DND-41 (cell line): ENCODE results near the gene KRT28.
A peak's percentile ranks its signal among the peaks of the same experiment; 100 is the strongest.

Experiments
- ATAC-seq: fragments of 200-7000 bp; cut with Tn5 transposase; 3 replicates; pipeline ENCODE4 v1.9.1; 2021; ENCODE audit warnings: low read depth; ENCODE audit not compliant: insufficient read depth
- DNase-seq: peaks from one replicate; pipeline ENCODE4 v3.0.0-alpha.2; 2020
- H2AFZ ChIP-seq: 2 replicates; pipeline ENCODE4 v1.6.0; 2012; ENCODE audit warnings: low read depth, low read length
- H3K27ac ChIP-seq: 2 replicates; pipeline ENCODE4 v1.5.1; 2012; ENCODE audit warnings: low read length, inconsistent platforms
- H3K27me3 ChIP-seq: fragments of 200-600 bp; sonication (generic); 2 replicates; pipeline ENCODE4 v1.6.0; 2012; ENCODE audit warnings: low read length, mild to moderate bottlenecking, inconsistent platforms; ENCODE audit not compliant: insufficient read depth, poor library complexity
- H3K36me3 ChIP-seq: 2 replicates; pipeline ENCODE4 v1.5.1; 2012; ENCODE audit warnings: low read length, inconsistent platforms; ENCODE audit not compliant: insufficient read depth
- H3K4me1 ChIP-seq: 2 replicates; pipeline ENCODE4 v1.5.1; 2012; ENCODE audit warnings: mild to moderate bottlenecking, low read length; ENCODE audit not compliant: insufficient read depth
- H3K4me2 ChIP-seq: 2 replicates; pipeline ENCODE4 v1.6.0; 2012; ENCODE audit warnings: mild to moderate bottlenecking, moderate library complexity, low read length, inconsistent platforms; ENCODE audit not compliant: insufficient read depth
- H3K4me3 ChIP-seq, 2 experiments: fragments of 200-600 bp in 1 of 2; shearing (Covaris generic) in 1 of 2; 2 replicates each; pipeline ENCODE4 v1.5.1; 2012 to 2016; ENCODE audit warnings: inconsistent platforms in 2 of 2, low read length in 2 of 2, mild to moderate bottlenecking in 2 of 2, low read depth in 1 of 2, moderate library complexity in 1 of 2
- H3K79me2 ChIP-seq: 2 replicates; pipeline ENCODE4 v1.6.0; 2012; ENCODE audit warnings: low read length, inconsistent platforms; ENCODE audit not compliant: insufficient read depth
- H3K9ac ChIP-seq: 2 replicates; pipeline ENCODE4 v1.6.0; 2012; ENCODE audit warnings: low read depth, mild to moderate bottlenecking, inconsistent platforms, low read length, moderate library complexity
- H3K9me3 ChIP-seq: 2 replicates; pipeline ENCODE4 v1.5.1; 2012; ENCODE audit warnings: low read length, moderate library complexity, mild to moderate bottlenecking, inconsistent platforms; ENCODE audit not compliant: insufficient read depth, severe bottlenecking
- H4K20me1 ChIP-seq: 2 replicates; pipeline ENCODE4 v1.6.0; 2012; ENCODE audit warnings: low read length; ENCODE audit not compliant: insufficient read depth
- CTCF ChIP-seq: IDR thresholded peaks from 2 replicates; pipeline ENCODE4 v1.5.1; 2012; ENCODE audit warnings: borderline replicate concordance, low read length, moderate library complexity, mild to moderate bottlenecking; ENCODE audit not compliant: poor library complexity, severe bottlenecking; ENCODE audit errors: extremely low read depth
- EZH2 ChIP-seq: IDR thresholded peaks from 3 replicates; pipeline ENCODE4 v1.6.1; 2012; ENCODE audit warnings: borderline replicate concordance, low read depth, mild to moderate bottlenecking, moderate library complexity, low read length, inconsistent platforms; ENCODE audit not compliant: severe bottlenecking

Gene KRT28

GRCh38 chr17:40803617-40804082 is 3.9 kb upstream of the KRT28 start:
- Histone ChIP-seq H4K20me1 (no peaks in the 10 kb centered on the region), H3K4me1 (no peaks in the 10 kb centered on the region; the same call in 1 of the 2 replicates), H3K79me2 (no peaks in the 10 kb centered on the region), H3K27ac (no peak overlapping the region), H3K4me3 (no peak overlapping the region), H2AFZ (no peak overlapping the region), H3K27me3 (peaks cover 34% of the 10 kb centered on the region), H3K9me3 (no peaks in the 10 kb centered on the region), H3K36me3 (no peaks in the 10 kb centered on the region), H3K4me2 (no peak overlapping the region), H3K9ac (no peak overlapping the region)
- peak; percentile 76 for DNase-seq
- ATAC-seq, result peak; percentile 96
- TF ChIP-seq CTCF (peak; percentile 94), EZH2 (no peak)

DNA sequence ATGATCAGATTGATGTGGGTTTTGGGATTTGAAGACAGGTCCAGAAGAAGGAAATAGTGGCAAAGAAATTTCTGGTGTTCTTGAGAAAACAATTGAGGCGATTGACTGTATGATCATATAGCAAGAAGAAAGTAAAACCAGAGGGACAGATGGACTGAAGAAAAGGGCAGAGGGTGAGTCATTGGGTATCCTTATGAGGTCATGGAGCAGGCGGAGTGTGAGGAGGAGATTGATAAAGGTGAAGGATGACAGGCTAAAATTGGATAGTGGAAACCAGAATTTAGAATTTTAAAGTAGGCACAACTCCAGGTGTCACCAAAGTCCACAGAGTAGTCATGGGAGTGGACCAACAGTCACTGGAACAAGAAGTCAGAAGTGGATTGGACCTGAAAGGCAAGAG is 1.4 kb upstream of the KRT28 start:
- Histone ChIP-seq H3K9ac (no peak overlapping the region), H3K27me3 (peaks cover 37% of the 10 kb centered on the region), H3K4me1 (no peaks in the 10 kb centered on the region; the same call in 1 of the 2 replicates), H3K9me3 (no peaks in the 10 kb centered on the region), H3K4me3 (no peak overlapping the region), H3K27ac (no peak overlapping the region), H3K79me2 (no peaks in the 10 kb centered on the region), H4K20me1 (no peaks in the 10 kb centered on the region), H3K4me2 (no peak overlapping the region), H2AFZ (no peak overlapping the region), H3K36me3 (no peaks in the 10 kb centered on the region)
- DNase-seq (no peak), ATAC-seq (no peak)
- TF ChIP-seq EZH2 (no peak), CTCF (no peak)

GRCh38 chr17:40800381-40800780 is 622 bp upstream of the KRT28 start:
- Histone ChIP-seq H2AFZ (no peak overlapping the region), H3K9me3 (no peaks in the 10 kb centered on the region), H3K4me3 (no peak overlapping the region), H3K4me2 (no peak overlapping the region), H3K4me1 (no peaks in the 10 kb centered on the region; the same call in 1 of the 2 replicates), H3K27me3 (peaks cover 40% of the 10 kb centered on the region), H3K36me3 (no peaks in the 10 kb centered on the region), H4K20me1 (no peaks in the 10 kb centered on the region), H3K27ac (no peak overlapping the region), H3K9ac (no peak overlapping the region), H3K79me2 (no peaks in the 10 kb centered on the region)
- TF ChIP-seq CTCF, result no peak
- ATAC-seq (no peak), DNase-seq (no peak)

- no peak for ATAC-seq
- H3K27ac ChIP-seq, result no peak overlapping the region
- no peaks in the 10 kb centered on the region for H4K20me1 ChIP-seq
- H3K9me3 ChIP-seq, result no peaks in the 10 kb centered on the region
- peaks cover 45% of the 10 kb centered on the region for H3K27me3 ChIP-seq
- DNase-seq, result no peak
- no peak overlapping the region for H3K4me3 ChIP-seq
- no peaks in the 10 kb centered on the region for H3K36me3 ChIP-seq
- no peaks in the 10 kb centered on the region for H3K79me2 ChIP-seq
- TF ChIP-seq EZH2 (no peak), CTCF (no peak)
- no peak overlapping the region for H3K4me2 ChIP-seq
- H2AFZ ChIP-seq, result no peak overlapping the region
- no peak overlapping the region for H3K9ac ChIP-seq
- H3K4me1 ChIP-seq, result no peaks in the 10 kb centered on the region
Observed at GRCh38 chr17:40796846-40797245, 2.9 kb downstream of the KRT28 start.
